GM23338 (cell line): Measurements from ENCODE around the gene PKP2.

ENCODE experiments used
- CREB1 ChIP-seq: fragments of 250-450 bp; sonication (Bioruptor Pico); IDR thresholded peaks from 2 replicates; pipeline ENCODE4 v1.5.0; 2020; ENCODE audit warnings: low read depth, mild to moderate bottlenecking, moderate library complexity
- EZH2 ChIP-seq: fragments of 200-600 bp; sonication (generic); IDR thresholded peaks from one replicate; pipeline ENCODE4 v1.8.0; 2017; ENCODE audit warnings: antibody characterized with exemption, mild to moderate bottlenecking, low read depth; ENCODE audit not compliant: unreplicated experiment
- EZH2phosphoT487 ChIP-seq: fragments of 200-600 bp; sonication (generic); IDR thresholded peaks from one replicate; pipeline ENCODE4 v1.8.1; 2018; ENCODE audit warnings: antibody characterized with exemption; ENCODE audit not compliant: unreplicated experiment
- JUNB ChIP-seq: IDR thresholded peaks from one replicate; pipeline ENCODE4 v1.6.1; 2016; ENCODE audit warnings: antibody characterized with exemption; ENCODE audit not compliant: unreplicated experiment
- POLR2AphosphoS5 ChIP-seq: IDR thresholded peaks from 2 replicates; pipeline ENCODE4 v1.6.1; 2016; ENCODE audit warnings: antibody characterized with exemption, low read depth
- STAT1 ChIP-seq: IDR thresholded peaks from one replicate; pipeline ENCODE4 v1.6.1; 2016; ENCODE audit warnings: antibody characterized with exemption; ENCODE audit not compliant: unreplicated experiment
- ZNF114 ChIP-seq: fragments of 250-450 bp; sonication (Bioruptor Pico); IDR thresholded peaks from 2 replicates; pipeline ENCODE4 v1.5.0; 2020; ENCODE audit warnings: mild to moderate bottlenecking, moderate library complexity
- TF ChIP-seq, protein P1 (sequence below), 2 experiments: fragments of 200-600 bp in 1 of 2; sonication (generic) in 1 of 2; conservative IDR thresholded peaks; 2 replicates each; pipeline versions ENCODE4 v1.5.1 to v1.6.1; 2016 to 2017; ENCODE audit warnings: antibody characterized with exemption in 2 of 2, low read depth in 2 of 2, mild to moderate bottlenecking in 2 of 2, moderate library complexity in 1 of 2
- TF ChIP-seq, protein P2 (sequence below): IDR thresholded peaks from one replicate; pipeline ENCODE4 v1.6.1; 2018; ENCODE audit warnings: antibody characterized with exemption; ENCODE audit not compliant: unreplicated experiment
- TF ChIP-seq, protein P3 (sequence below): IDR thresholded peaks from 2 replicates; pipeline ENCODE4 v1.6.1; 2016; ENCODE audit warnings: antibody characterized with exemption

- TF ChIP-seq, protein P1, sequence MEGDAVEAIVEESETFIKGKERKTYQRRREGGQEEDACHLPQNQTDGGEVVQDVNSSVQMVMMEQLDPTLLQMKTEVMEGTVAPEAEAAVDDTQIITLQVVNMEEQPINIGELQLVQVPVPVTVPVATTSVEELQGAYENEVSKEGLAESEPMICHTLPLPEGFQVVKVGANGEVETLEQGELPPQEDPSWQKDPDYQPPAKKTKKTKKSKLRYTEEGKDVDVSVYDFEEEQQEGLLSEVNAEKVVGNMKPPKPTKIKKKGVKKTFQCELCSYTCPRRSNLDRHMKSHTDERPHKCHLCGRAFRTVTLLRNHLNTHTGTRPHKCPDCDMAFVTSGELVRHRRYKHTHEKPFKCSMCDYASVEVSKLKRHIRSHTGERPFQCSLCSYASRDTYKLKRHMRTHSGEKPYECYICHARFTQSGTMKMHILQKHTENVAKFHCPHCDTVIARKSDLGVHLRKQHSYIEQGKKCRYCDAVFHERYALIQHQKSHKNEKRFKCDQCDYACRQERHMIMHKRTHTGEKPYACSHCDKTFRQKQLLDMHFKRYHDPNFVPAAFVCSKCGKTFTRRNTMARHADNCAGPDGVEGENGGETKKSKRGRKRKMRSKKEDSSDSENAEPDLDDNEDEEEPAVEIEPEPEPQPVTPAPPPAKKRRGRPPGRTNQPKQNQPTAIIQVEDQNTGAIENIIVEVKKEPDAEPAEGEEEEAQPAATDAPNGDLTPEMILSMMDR (conservative IDR thresholded peaks at IDR 0.05; ENCODE audit: low read depth in 2 of 2), result no peak
- TF ChIP-seq, protein P2, sequence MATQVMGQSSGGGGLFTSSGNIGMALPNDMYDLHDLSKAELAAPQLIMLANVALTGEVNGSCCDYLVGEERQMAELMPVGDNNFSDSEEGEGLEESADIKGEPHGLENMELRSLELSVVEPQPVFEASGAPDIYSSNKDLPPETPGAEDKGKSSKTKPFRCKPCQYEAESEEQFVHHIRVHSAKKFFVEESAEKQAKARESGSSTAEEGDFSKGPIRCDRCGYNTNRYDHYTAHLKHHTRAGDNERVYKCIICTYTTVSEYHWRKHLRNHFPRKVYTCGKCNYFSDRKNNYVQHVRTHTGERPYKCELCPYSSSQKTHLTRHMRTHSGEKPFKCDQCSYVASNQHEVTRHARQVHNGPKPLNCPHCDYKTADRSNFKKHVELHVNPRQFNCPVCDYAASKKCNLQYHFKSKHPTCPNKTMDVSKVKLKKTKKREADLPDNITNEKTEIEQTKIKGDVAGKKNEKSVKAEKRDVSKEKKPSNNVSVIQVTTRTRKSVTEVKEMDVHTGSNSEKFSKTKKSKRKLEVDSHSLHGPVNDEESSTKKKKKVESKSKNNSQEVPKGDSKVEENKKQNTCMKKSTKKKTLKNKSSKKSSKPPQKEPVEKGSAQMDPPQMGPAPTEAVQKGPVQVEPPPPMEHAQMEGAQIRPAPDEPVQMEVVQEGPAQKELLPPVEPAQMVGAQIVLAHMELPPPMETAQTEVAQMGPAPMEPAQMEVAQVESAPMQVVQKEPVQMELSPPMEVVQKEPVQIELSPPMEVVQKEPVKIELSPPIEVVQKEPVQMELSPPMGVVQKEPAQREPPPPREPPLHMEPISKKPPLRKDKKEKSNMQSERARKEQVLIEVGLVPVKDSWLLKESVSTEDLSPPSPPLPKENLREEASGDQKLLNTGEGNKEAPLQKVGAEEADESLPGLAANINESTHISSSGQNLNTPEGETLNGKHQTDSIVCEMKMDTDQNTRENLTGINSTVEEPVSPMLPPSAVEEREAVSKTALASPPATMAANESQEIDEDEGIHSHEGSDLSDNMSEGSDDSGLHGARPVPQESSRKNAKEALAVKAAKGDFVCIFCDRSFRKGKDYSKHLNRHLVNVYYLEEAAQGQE, result no peak
- no peak for TF ChIP-seq STAT1
- TF ChIP-seq EZH2, result no peak
- TF ChIP-seq EZH2phosphoT487, result no peak
- TF ChIP-seq POLR2AphosphoS5, result no peak
- TF ChIP-seq, protein P3, sequence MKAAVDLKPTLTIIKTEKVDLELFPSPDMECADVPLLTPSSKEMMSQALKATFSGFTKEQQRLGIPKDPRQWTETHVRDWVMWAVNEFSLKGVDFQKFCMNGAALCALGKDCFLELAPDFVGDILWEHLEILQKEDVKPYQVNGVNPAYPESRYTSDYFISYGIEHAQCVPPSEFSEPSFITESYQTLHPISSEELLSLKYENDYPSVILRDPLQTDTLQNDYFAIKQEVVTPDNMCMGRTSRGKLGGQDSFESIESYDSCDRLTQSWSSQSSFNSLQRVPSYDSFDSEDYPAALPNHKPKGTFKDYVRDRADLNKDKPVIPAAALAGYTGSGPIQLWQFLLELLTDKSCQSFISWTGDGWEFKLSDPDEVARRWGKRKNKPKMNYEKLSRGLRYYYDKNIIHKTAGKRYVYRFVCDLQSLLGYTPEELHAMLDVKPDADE, result no peak
- TF ChIP-seq CREB1, result no peak
- TF ChIP-seq ZNF114 (CRISPR knock-in tag), result no peak
- no peak for TF ChIP-seq JUNB
Observed at GRCh38 chr12:32785557-32785956, 111.0 kb downstream of the PKP2 start.
